Natural killer cell treated with Interleukin-12 subunit alpha and Interleukin-12 subunit beta and Interleukin-15 and Interleukin-18, amount 100 ng/mL, for 72 hours (primary cell): Measurements from ENCODE around the gene INO80E. TPM values are rescaled to one million over a fixed set of nuclear protein-coding genes. Genes with fewer than 3 reads are reported as not detected.
"Not testable (repeated sequence)": the region's sequence is repeated elsewhere in the genome, so short reads cannot be mapped to it uniquely, and the experiment has no call there.

Experiments used
- ATAC-seq, 2 donors: fragments of 150-1000 bp; cut with Tn5 transposase in 1 of 2; sonication (Bioruptor Pico), chemical (Tn5 transposase) in 1 of 2; 2 replicates each; pipeline ENCODE4 v1.10.0; 2021
- DNase-seq: peaks from one replicate; pipeline ENCODE4 v3.0.0; 2022; ENCODE audit warnings: low spot score
- H3K27ac Mint-ChIP-seq, 2 donors: 1 replicate in 1 of 2; 2 replicates in 1 of 2; pipeline ENCODE4 v1.8.0; 2022; ENCODE audit warnings: mixed read lengths in 2 of 2, mild to moderate bottlenecking in 1 of 2, moderate library complexity in 1 of 2
- H3K27me3 Mint-ChIP-seq, 2 donors: 1 replicate in 1 of 2; 2 replicates in 1 of 2; pipeline ENCODE4 v1.8.0; 2022; ENCODE audit warnings: mixed read lengths in 2 of 2
- H3K36me3 Mint-ChIP-seq: one replicate; pipeline ENCODE4 v1.8.0; 2022; ENCODE audit warnings: mixed read lengths
- H3K4me1 Mint-ChIP-seq, 2 donors: 1 replicate in 1 of 2; 2 replicates in 1 of 2; pipeline ENCODE4 v1.8.0; 2022; ENCODE audit warnings: low read depth in 2 of 2, mixed read lengths in 2 of 2, mild to moderate bottlenecking in 1 of 2
- H3K4me3 Mint-ChIP-seq: one replicate; pipeline ENCODE4 v1.8.0; 2022; ENCODE audit warnings: mixed read lengths
- H3K9me3 Mint-ChIP-seq: 2 replicates; pipeline ENCODE4 v1.8.0; 2022; ENCODE audit warnings: mixed read lengths
- total RNA-seq, 2 donors: library from RNA; stranded (reverse); gene quantifications; one replicate each; pipeline ENCODE4 v1.2.3, GENCODE V29; 2022

INO80E gene
- total RNA-seq, 2 donors from 2014 or later = 101 to 133 TPM

GRCh38 chr16:30004811-30005242 is 8.8 kb downstream of the INO80E start:
- DNase-seq = no peak
- Mint-ChIP-seq H3K4me3 (no peak overlapping the region), H3K36me3 (peaks cover 5% of the 10 kb centered on the region), H3K4me1 (peaks cover 7 to 9% of the 10 kb centered on the region in 2 donors), H3K27ac (no peak overlapping the region), H3K27me3 (peaks cover 0 to 8% of the 10 kb centered on the region in 2 donors), H3K9me3 (no peaks in the 10 kb centered on the region)
- ATAC-seq = no peak

- no peak for DNase-seq
- Mint-ChIP-seq H3K27ac (no peak overlapping the region), H3K4me1 (peaks cover 7 to 9% of the 10 kb centered on the region in 2 donors), H3K9me3 (no peaks in the 10 kb centered on the region), H3K4me3 (no peak overlapping the region), H3K27me3 (peaks cover 0 to 14% of the 10 kb centered on the region in 2 donors), H3K36me3 (peaks cover 5% of the 10 kb centered on the region)
- peak in 1 of 2 donors; percentile 54 for ATAC-seq
Measured at GRCh38 chr16:30005341-30006094, 9.5 kb downstream of the INO80E start.

- Mint-ChIP-seq H3K4me3 (no peak overlapping the region), H3K36me3 (peaks cover 5% of the 10 kb centered on the region), H3K9me3 (no peaks in the 10 kb centered on the region), H3K4me1 (peaks cover 7 to 9% of the 10 kb centered on the region in 2 donors), H3K27ac (no peak overlapping the region), H3K27me3 (peaks cover 0 to 15% of the 10 kb centered on the region in 2 donors)
- ATAC-seq (no peak), DNase-seq (no peak)
Measured at GRCh38 chr16:30006095-30006473, 10.0 kb downstream of the INO80E start.

- no peak overlapping the region for H3K4me3 Mint-ChIP-seq
- no peak for DNase-seq
- H3K36me3 Mint-ChIP-seq = peaks cover 5% of the 10 kb centered on the region
- H3K9me3 Mint-ChIP-seq = no peaks in the 10 kb centered on the region
- H3K27me3 Mint-ChIP-seq = peaks cover 2 to 15% of the 10 kb centered on the region in 2 donors
- ATAC-seq = no peak
- peaks cover 6 to 8% of the 10 kb centered on the region in 2 donors for H3K4me1 Mint-ChIP-seq
- H3K27ac Mint-ChIP-seq = no peak overlapping the region
Measured at GRCh38 chr16:30006659-30007377, 10.8 kb downstream of the INO80E start.

- Mint-ChIP-seq H3K27me3 (peaks cover 7 to 19% of the 10 kb centered on the region in 2 donors), H3K27ac (no peak overlapping the region), H3K9me3 (no peaks in the 10 kb centered on the region), H3K36me3 (no peaks in the 10 kb centered on the region), H3K4me3 (no peak overlapping the region), H3K4me1 (peaks cover 4 to 5% of the 10 kb centered on the region in 2 donors)
- DNase-seq = no peak
- no peak for ATAC-seq
Measured at GRCh38 chr16:30007378-30007895, 11.4 kb downstream of the INO80E start.

- Mint-ChIP-seq H3K36me3 (no peaks in the 10 kb centered on the region), H3K27me3 (peaks cover 7 to 19% of the 10 kb centered on the region in 2 donors), H3K4me3 (peak overlapping the region; percentile 38), H3K9me3 (no peaks in the 10 kb centered on the region), H3K4me1 (peaks cover 4 to 5% of the 10 kb centered on the region in 2 donors), H3K27ac (no peak overlapping the region)
- ATAC-seq (peak in 1 of 2 donors; percentile 8), DNase-seq (no peak)
Measured at GRCh38 chr16:30009085-30009862, 13.2 kb downstream of the INO80E start.

GRCh38 chr16:30009990-30010843 is 14.2 kb downstream of the INO80E start:
- ATAC-seq = peak; percentile 24 to 40
- DNase-seq = no peak
- Mint-ChIP-seq H3K4me1 (peaks cover 4 to 5% of the 10 kb centered on the region in 2 donors), H3K27me3 (peaks cover 7 to 19% of the 10 kb centered on the region in 2 donors), H3K9me3 (no peaks in the 10 kb centered on the region), H3K36me3 (no peaks in the 10 kb centered on the region), H3K27ac (no peak overlapping the region), H3K4me3 (no peak overlapping the region)

- no peak within 1 kb of the TSS for H3K27ac Mint-ChIP-seq
- peak within 1 kb of the TSS; percentile 75 for H3K4me3 Mint-ChIP-seq
- H3K36me3 Mint-ChIP-seq = no peaks in the 10 kb centered on the region
- peaks cover 7 to 22% of the 10 kb centered on the region in 2 donors for H3K27me3 Mint-ChIP-seq
- DNase-seq (no peak), ATAC-seq (peak in 1 of 2 donors; percentile 43)
- peaks cover 4 to 5% of the 10 kb centered on the region in 2 donors for H3K4me1 Mint-ChIP-seq
- no peaks in the 10 kb centered on the region for H3K9me3 Mint-ChIP-seq
Measured at GRCh38 chr16:30010844-30011713, 15.0 kb downstream of the INO80E start, which contains the start of gene DOC2A. TSS of gene DOC2A (minus strand) at chr16:30011027. CDS start at chr16:30010222, 805 bp downstream.

GRCh38 chr16:30011714-30012504 is 15.9 kb downstream of the INO80E start:
- Mint-ChIP-seq H3K4me3 (peak overlapping the region; percentile 75), H3K4me1 (peaks cover 4 to 5% of the 10 kb centered on the region in 2 donors), H3K36me3 (no peaks in the 10 kb centered on the region), H3K27ac (no peak overlapping the region), H3K27me3 (peaks cover 7 to 22% of the 10 kb centered on the region in 2 donors), H3K9me3 (no peaks in the 10 kb centered on the region)
- ATAC-seq = no peak
- no peak for DNase-seq

GRCh38 chr16:30012598-30012997 is 16.6 kb downstream of the INO80E start:
- not testable (repeated sequence) for H3K36me3 Mint-ChIP-seq, H3K9me3 Mint-ChIP-seq, DNase-seq, H3K4me1 Mint-ChIP-seq, H3K4me3 Mint-ChIP-seq, ATAC-seq, H3K27ac Mint-ChIP-seq
- H3K27me3 Mint-ChIP-seq = peaks cover 7 to 24% of the 10 kb centered on the region in 2 donors

GRCh38 chr16:30015450-30015849 is 19.4 kb downstream of the INO80E start:
- H3K4me3 Mint-ChIP-seq, ATAC-seq, H3K9me3 Mint-ChIP-seq, H3K4me1 Mint-ChIP-seq, DNase-seq, H3K36me3 Mint-ChIP-seq, H3K27ac Mint-ChIP-seq: not testable (repeated sequence)
- H3K27me3 Mint-ChIP-seq = peaks cover 7 to 15% of the 10 kb centered on the region in 2 donors
